ENCODE measurements around the gene EFEMP2. TPM values are rescaled to one million over a fixed set of nuclear protein-coding genes. Genes with fewer than 3 reads are reported as not detected.

The EFEMP2 gene
- total RNA-seq, 1 donor, result 94.8 TPM

DNA sequence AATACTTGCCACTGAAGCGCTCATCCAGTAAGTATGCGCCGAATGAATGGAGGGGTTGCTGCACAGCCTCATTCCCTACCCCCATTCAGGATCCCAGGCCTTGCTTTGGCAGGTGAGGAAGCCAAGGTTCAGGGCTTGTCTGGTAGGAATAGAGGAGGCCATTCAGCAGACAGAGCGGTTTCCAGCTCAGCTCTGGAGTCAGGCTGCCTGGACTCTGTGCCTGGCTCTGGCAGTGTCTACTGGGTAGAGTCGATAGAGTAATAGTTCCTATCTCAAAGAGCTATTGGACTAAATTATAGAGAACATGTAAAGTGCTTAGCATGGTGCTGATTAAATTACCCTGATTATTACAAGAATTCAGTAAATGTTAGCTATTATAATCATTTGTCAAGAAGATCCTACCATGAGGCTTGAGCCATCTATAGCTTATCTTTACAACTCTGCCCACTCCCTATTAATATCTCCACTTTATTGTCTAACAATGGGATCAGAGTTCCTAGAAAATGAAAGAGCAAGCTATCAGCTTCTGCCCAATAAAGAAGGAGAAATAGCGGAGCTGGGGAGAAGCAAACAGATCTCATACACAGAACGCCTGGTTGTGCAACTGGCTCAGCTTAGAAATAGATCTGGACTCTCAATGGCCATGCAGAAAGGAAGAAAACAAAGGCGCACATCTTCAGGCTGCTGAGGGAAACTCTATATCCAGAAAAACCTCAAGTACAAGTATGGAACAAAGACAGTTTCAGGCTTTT lies 45.4 kb downstream of the EFEMP2 start:
- Histone ChIP-seq H3K4me2 (ENCODE audit: insufficient read depth, low read length) (no peak overlapping the region), H3K9me3 (ENCODE audit: low read depth, low read length) (no peaks in the 10 kb centered on the region), H3K79me2 (ENCODE audit: insufficient read depth, low read length) (no peaks in the 10 kb centered on the region), H3K36me3 (ENCODE audit: insufficient read depth, low read length) (no peaks in the 10 kb centered on the region), H3K4me3 (ENCODE audit: insufficient read depth, low read length) (no peak overlapping the region), H3K4me1 (ENCODE audit: insufficient read depth, low read length) (no peaks in the 10 kb centered on the region), H4K20me1 (ENCODE audit: insufficient read depth, low read length) (no peaks in the 10 kb centered on the region), H2AFZ (ENCODE audit: low read length) (no peak overlapping the region), H3K27me3 (ENCODE audit: insufficient read depth, low read length) (peaks cover 21% of the 10 kb centered on the region), H3K27ac (ENCODE audit: low read depth, low read length) (no peak overlapping the region)
- TF ChIP-seq CTCF (IDR thresholded peaks at IDR 0.05; ENCODE audit: extremely low read depth, low read depth, low read length), result no peak
- no peak for DNase-seq (ENCODE audit: insufficient read length, low spot score, missing footprints)

GRCh38 chr11:65822776-65823528 lies 49.6 kb downstream of the EFEMP2 start:
- Histone ChIP-seq H2AFZ (ENCODE audit: low read length) (no peak overlapping the region), H4K20me1 (ENCODE audit: insufficient read depth, low read length) (no peaks in the 10 kb centered on the region), H3K27me3 (ENCODE audit: insufficient read depth, low read length) (peaks cover 11% of the 10 kb centered on the region), H3K4me2 (ENCODE audit: insufficient read depth, low read length) (no peak overlapping the region), H3K27ac (ENCODE audit: low read depth, low read length) (no peak overlapping the region), H3K4me1 (ENCODE audit: insufficient read depth, low read length) (no peaks in the 10 kb centered on the region), H3K9me3 (ENCODE audit: low read depth, low read length) (no peaks in the 10 kb centered on the region), H3K4me3 (ENCODE audit: insufficient read depth, low read length) (no peak overlapping the region), H3K36me3 (ENCODE audit: insufficient read depth, low read length) (no peaks in the 10 kb centered on the region), H3K79me2 (ENCODE audit: insufficient read depth, low read length) (peaks cover under 1% of the 10 kb centered on the region)
- no peak for TF ChIP-seq CTCF (IDR thresholded peaks at IDR 0.05; ENCODE audit: extremely low read depth, low read depth, low read length)
- no peak for DNase-seq (ENCODE audit: insufficient read length, low spot score, missing footprints)

GRCh38 chr11:65821107-65821506 lies 51.5 kb downstream of the EFEMP2 start:
- H3K4me2 ChIP-seq (ENCODE audit: insufficient read depth, low read length), result no peak overlapping the region
- H3K79me2 ChIP-seq (ENCODE audit: insufficient read depth, low read length), result peaks cover 13% of the 10 kb centered on the region
- peaks cover 11% of the 10 kb centered on the region for H3K27me3 ChIP-seq (ENCODE audit: insufficient read depth, low read length)
- H3K9me3 ChIP-seq (ENCODE audit: low read depth, low read length), result no peaks in the 10 kb centered on the region
- no peak for TF ChIP-seq CTCF (IDR thresholded peaks at IDR 0.05; ENCODE audit: extremely low read depth, low read depth, low read length)
- H3K4me3 ChIP-seq (ENCODE audit: insufficient read depth, low read length), result no peak overlapping the region
- DNase-seq (ENCODE audit: insufficient read length, low spot score, missing footprints), result no peak
- no peaks in the 10 kb centered on the region for H3K36me3 ChIP-seq (ENCODE audit: insufficient read depth, low read length)
- H3K27ac ChIP-seq (ENCODE audit: low read depth, low read length), result no peak overlapping the region
- no peaks in the 10 kb centered on the region for H4K20me1 ChIP-seq (ENCODE audit: insufficient read depth, low read length)
- H3K4me1 ChIP-seq (ENCODE audit: insufficient read depth, low read length), result peaks cover 3% of the 10 kb centered on the region
- H2AFZ ChIP-seq (ENCODE audit: low read length), result no peak overlapping the region
